ENCODE results near the gene AP1B1. TPM values are rescaled to one million over a fixed set of nuclear protein-coding genes. Genes with fewer than 3 reads are reported as not detected.

The AP1B1 gene
- total RNA-seq, 1 donor, result 65.6 TPM

- DNase-seq (ENCODE audit: low read depth), result no peak
- no peak overlapping the region for H3K4me3 ChIP-seq (ENCODE audit: low read depth, low read length)
- no peak for TF ChIP-seq CTCF (IDR thresholded peaks at IDR 0.05; ENCODE audit: insufficient read depth, low read depth, low read length)
Observed at GRCh38 chr22:29332886-29333496, 55.4 kb downstream of the AP1B1 start.

- no peak overlapping the region for H3K4me3 ChIP-seq (ENCODE audit: low read depth, low read length)
- TF ChIP-seq CTCF (IDR thresholded peaks at IDR 0.05; ENCODE audit: insufficient read depth, low read depth, low read length), result no peak
- DNase-seq (ENCODE audit: low read depth), result no peak
Observed at GRCh38 chr22:29331658-29332300, 56.6 kb downstream of the AP1B1 start.

DNA sequence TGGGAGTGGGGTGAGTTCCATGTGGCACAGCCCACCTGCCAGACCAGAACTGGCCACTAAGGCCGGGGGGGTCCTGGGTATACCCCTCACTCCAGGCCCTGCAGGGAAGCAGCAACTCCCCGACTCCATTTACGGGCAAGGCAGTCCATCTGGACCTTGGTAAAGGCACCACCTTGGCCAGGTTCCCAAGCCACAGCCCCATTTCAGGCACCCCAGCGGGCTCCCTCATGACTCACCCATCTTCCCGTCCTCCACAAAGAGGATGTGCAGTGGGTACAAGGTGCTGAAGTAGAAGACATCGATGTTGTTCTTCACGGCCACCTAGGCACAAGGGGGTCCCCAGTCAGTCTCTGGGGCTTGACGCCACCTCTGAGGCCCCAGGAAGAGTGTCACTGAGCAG, 57.2 kb downstream of the AP1B1 start:
- TF ChIP-seq CTCF (IDR thresholded peaks at IDR 0.05; ENCODE audit: insufficient read depth, low read depth, low read length), result no peak
- no peak for DNase-seq (ENCODE audit: low read depth)

GRCh38 chr22:29330753-29331152, 57.6 kb downstream of the AP1B1 start:
- peak; percentile 76 for DNase-seq (ENCODE audit: low read depth)
- no peak overlapping the region for H3K4me3 ChIP-seq (ENCODE audit: low read depth, low read length)

More for the DNA sequence above, 57.2 kb downstream of the AP1B1 start:
- no peak overlapping the region for H3K4me3 ChIP-seq (ENCODE audit: low read depth, low read length)

GRCh38 chr22:29330291-29330690, 58.1 kb downstream of the AP1B1 start:
- H3K4me3 ChIP-seq (ENCODE audit: low read depth, low read length), result no peak overlapping the region
- no peak for TF ChIP-seq CTCF (IDR thresholded peaks at IDR 0.05; ENCODE audit: insufficient read depth, low read depth, low read length)
- no peak for DNase-seq (ENCODE audit: low read depth)

More at GRCh38 chr22:29330753-29331152, 57.6 kb downstream of the AP1B1 start:
- TF ChIP-seq CTCF (IDR thresholded peaks at IDR 0.05; ENCODE audit: insufficient read depth, low read depth, low read length), result no peak

DNA sequence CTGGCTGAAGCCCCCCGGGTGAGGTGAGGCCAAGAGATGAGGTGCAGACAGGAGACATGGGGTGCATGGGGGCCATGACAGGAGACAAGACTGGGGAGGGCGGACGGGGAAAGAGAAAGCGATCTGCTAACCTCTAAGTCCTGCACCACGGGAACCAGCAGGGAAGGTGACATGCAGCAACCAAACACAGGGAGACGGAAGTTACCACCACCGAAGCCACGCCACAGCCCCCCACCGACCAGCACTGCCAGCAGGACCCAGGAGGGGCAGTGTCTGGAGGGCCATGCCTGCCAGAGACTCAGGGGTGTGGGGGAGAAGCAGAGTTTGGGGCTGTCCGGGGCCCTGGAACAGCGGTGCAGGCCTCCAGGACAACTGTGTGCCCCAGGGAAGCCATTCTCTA, 58.8 kb downstream of the AP1B1 start:
- no peak overlapping the region for H3K4me3 ChIP-seq (ENCODE audit: low read depth, low read length)
- no peak for TF ChIP-seq CTCF (IDR thresholded peaks at IDR 0.05; ENCODE audit: insufficient read depth, low read depth, low read length)
- DNase-seq (ENCODE audit: low read depth), result no peak
